Fibroblast of villous mesenchyme (primary cell): Measurements from ENCODE around the gene TAS1R1. TPM values are rescaled to one million over a fixed set of nuclear protein-coding genes. Genes with fewer than 3 reads are reported as not detected.
A peak's percentile ranks its signal among the peaks of the same experiment; 100 is the strongest.

Experiments used
- DNase-seq: peaks from one replicate; pipeline ENCODE4 v3.0.0-alpha.2; 2010; ENCODE audit warnings: low read depth
- H3K4me3 ChIP-seq: 2 replicates; pipeline ENCODE4 v1.5.1; 2011; ENCODE audit warnings: low read depth, mild to moderate bottlenecking, low read length
- CTCF ChIP-seq: IDR thresholded peaks from 2 replicates; pipeline ENCODE4 v1.5.1; 2012; ENCODE audit warnings: low read depth, mild to moderate bottlenecking, low read length; ENCODE audit not compliant: insufficient read depth
- total RNA-seq: library from RNA; depleted of rRNA; stranded (reverse); fragments of >200 nt; gene quantifications from 2 replicates; pipeline ENCODE4 v1.2.3, GENCODE V29; 2012

TAS1R1 gene
- total RNA-seq, 1 donor = not detected

DNA sequence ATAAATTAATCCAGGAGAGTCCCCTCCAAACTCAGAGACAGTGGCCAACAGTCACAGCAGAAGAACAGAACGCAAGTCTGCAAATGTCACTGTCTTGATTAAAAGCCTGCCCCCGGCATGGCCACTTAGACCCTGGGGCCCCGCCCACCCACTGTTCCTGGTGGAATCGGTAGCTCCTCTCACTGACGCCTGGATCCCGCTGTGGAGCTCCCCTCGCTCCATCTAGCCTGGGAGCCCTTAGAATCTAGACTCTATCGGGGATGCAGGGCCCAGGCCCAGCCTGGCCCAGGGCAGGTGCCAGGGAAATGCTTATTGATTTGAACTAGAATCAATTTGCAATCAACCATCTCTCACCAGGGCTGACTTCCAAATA is 42.2 kb upstream of the TAS1R1 start:
- DNase-seq = no peak
- TF ChIP-seq CTCF = no peak
- no peak overlapping the region for H3K4me3 ChIP-seq

GRCh38 chr1:6513320-6513801 is 41.7 kb upstream of the TAS1R1 start:
- no peak for TF ChIP-seq CTCF
- no peak overlapping the region for H3K4me3 ChIP-seq
- no peak for DNase-seq

DNA sequence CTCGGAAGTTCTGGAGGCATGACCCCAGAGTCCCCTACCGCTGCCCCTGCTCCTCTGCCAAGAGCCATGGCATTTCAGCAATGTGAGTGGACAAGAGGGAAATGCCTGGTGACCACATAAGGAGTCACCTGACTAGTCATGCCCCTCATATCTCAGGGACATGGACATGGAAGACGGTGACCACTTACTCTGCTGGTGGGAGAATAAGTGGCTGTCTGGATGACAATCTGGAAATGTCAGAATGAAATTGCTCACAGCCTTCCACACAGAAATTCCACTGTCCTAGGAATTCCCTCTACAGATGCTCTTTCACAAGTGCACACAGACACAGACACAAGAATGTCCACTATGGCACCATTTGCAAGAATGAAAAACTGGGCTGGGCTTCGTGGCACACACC is 39.3 kb upstream of the TAS1R1 start:
- no peak for TF ChIP-seq CTCF
- no peak overlapping the region for H3K4me3 ChIP-seq
- DNase-seq = no peak

- no peak overlapping the region for H3K4me3 ChIP-seq
- DNase-seq = no peak
- no peak for TF ChIP-seq CTCF
These were observed 37.7 kb upstream of the TAS1R1 start for GRCh38 chr1:6517435-6517851.

- TF ChIP-seq CTCF = no peak
- no peak for DNase-seq
- no peak overlapping the region for H3K4me3 ChIP-seq
These were observed 35.6 kb upstream of the TAS1R1 start for GRCh38 chr1:6519491-6519934.

GRCh38 chr1:6519935-6520671 is 35.0 kb upstream of the TAS1R1 start:
- no peak overlapping the region for H3K4me3 ChIP-seq
- DNase-seq = peak; percentile 70
- TF ChIP-seq CTCF = no peak

DNA sequence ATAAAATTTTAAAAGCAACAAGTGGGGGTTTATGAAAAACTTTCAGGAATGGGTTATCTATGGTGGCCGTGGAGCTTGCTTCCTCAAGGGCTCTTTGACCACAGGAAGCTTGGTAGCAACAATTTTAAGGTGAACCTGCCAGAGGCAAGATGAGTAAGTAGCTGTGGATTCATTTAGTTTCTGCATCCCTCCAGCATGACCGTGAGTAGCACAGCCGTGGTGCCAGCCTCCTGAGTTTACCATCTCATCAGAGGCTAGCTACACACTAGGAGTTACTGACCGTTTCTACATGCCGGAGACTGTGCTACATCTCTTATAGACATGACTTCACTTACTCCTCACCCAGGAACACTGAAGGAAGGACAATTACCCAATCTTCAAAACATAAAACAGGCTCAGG is 33.6 kb upstream of the TAS1R1 start:
- DNase-seq = no peak
- no peak overlapping the region for H3K4me3 ChIP-seq

More for the DNA sequence above, 33.6 kb upstream of the TAS1R1 start:
- TF ChIP-seq CTCF = no peak
